NCI-H2196 (cell line): ENCODE data around the gene ZNF496.
A peak's percentile ranks its signal among the peaks of the same experiment; 100 is the strongest.

Experiments used
- DNase-seq: peaks from one replicate; lab custom pipeline; 2025; ENCODE audit not compliant: unreplicated experiment; lab: John Stamatoyannopoulos, UW

ZNF496 gene

DNA sequence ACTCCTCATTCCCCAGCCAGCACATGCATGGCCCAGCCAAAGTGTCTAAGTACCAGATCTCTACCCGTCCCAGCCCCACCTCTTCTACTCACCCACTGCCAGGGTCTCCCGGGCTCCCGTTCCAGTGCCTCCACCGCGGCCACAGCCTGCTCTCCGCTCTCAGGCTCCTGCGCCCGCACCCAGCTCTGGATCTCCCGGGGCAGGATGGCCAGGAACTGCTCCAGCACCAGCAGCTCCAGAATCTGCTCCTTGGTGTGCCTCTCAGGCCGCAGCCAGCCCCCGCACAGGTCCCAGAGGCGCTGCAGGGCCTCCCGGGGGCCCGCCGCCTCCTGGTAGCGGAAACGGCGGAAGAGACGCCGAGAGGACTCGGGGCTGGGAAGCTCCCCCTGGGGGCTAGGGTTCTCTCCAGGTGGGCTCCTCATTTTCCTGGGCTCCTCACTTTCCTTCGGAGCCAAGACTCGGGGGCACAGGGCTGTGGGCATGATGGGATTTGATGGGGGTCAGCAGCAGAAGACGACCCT lies 2.5 kb downstream of the ZNF496 start:
- no peak for DNase-seq

GRCh38 chr1:247328311-247328710 lies 3.4 kb downstream of the ZNF496 start:
- no peak for DNase-seq

DNA sequence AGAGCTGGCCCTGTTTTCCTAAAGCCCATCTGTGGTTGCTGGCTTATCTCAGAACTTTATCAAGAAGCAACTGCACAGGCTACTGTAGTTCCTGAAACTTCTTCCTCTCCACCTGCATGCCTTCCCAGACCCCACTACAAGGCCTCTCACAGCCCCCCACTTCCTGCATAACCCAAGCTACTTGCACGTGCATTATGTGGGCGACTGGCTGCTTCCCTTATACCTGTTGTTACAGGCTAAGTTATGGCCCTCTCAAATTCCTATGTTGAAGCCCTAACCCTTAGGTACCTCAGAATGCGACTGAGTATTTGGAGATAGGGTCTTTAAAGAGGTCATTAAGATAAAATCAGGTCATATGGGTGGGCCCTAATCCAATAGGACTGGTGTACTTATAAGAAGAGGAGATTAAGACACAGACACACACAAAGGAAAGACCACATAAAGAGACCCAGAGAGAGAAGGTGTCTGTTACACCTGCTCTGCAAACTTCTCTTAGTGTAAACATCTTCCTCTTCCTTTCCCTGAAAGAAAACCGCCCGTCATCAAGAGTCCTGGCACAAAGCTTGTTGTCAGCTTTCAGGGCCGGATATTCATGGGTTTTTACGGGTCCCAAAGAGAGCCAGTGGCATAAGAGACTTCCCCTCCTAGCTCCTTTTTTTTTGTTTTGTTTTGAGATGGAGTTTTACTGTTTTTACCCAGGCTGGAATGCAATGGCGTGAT lies 5.1 kb downstream of the ZNF496 start:
- no peak for DNase-seq

DNA sequence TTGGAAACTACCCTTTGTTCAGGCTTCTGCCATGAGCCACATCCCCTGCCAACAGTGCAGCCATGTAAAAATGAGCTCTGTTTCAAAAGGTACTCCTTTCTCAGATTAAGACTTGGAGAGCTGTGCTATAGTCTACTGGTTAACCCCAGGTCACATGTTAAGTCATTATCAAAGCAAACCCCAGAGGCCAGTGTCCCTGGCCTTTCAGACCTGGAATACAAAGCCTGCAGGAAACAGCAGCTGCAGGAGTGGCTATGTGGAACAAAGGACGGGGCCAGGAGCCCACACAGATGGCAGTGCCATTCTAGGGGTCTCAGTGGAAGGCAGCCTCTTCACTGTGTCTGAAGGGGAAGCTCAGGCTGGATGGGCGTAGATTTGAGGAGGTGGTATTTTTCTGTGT lies 6.7 kb downstream of the ZNF496 start:
- DNase-seq, result peak; percentile 2

- no peak for DNase-seq
These were observed 7.4 kb downstream of the ZNF496 start for GRCh38 chr1:247324204-247324787.

GRCh38 chr1:247322849-247323586 lies 8.6 kb downstream of the ZNF496 start:
- DNase-seq, result no peak

DNA sequence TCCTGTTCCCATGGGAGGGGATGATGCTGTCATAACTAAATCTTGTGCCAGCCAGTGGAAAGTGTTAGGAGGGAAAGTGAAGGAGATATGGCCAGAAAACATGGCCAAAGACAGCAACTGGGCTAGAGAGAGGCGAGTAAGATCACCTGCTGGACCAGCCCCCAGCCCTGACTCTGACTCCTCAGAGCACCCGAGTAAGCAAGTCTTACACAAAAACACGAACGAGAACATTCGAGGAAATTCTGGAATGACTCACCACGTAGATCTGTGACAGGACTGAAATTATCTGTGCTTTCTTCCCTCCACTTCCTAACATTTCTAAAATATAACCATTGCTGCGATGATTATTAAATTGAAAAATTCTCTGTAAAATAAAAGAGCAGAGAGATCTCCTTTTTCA lies 9.2 kb downstream of the ZNF496 start:
- no peak for DNase-seq

- no peak for DNase-seq
These were observed 14.0 kb downstream of the ZNF496 start for GRCh38 chr1:247317702-247318101.

- DNase-seq, result no peak
These were observed 15.0 kb downstream of the ZNF496 start for GRCh38 chr1:247316590-247317197.

GRCh38 chr1:247304031-247304430 lies 27.6 kb downstream of the ZNF496 start:
- DNase-seq, result no peak

- no peak for DNase-seq
These were observed 28.5 kb downstream of the ZNF496 start for GRCh38 chr1:247303216-247303615.

DNA sequence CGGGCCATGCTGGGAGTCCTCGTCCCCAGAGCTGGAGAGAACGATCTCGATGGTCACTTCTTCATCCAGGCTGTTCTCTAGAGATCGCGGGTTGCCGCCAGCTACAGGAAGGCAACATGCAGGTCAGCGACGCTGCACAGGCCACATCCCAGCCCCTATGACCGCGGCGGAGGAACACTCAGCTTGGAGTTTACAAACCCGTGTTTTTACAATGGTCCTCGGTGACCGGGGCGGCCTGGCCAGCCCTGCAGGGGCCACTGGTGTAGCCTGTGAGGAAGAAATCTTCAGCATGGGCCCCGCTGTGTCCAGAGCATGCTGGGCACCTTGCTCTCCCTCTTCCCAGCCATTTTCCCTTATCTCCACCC lies 30.5 kb downstream of the ZNF496 start:
- DNase-seq, result no peak

DNA sequence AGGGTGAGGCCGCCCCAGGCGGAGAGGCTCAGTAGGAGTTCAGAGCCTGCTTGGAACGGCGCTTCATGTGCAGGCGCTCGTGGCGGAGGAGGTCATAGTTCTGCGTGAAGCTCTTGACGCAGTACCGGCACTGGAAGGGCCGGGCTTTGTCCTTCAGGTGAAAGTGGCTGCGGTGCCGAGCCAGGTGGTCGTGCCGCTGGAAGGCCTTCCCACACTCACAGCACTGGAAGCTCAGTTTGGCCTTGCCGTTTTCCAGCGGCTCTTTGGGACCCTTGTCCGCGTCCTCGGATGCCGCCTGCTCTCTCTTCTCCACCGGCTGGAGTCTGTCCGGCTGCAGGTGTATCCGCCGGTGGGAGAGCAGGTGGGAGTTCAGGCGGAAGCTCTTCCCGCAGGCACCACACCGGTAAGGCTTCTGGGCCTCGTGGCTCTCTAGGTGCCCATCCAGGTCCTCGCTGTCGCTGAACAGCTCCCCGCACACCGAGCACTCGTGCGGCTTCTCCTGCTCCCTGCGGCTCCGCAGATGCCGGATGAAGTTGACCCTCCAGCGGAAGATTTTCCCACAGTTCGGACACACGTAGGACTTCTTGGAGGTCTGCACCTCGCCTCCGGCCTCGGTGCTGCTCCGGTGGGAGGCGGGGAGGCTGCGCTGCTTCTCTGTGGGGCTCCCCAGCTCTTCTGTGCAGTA lies 31.0 kb downstream of the ZNF496 start:
- no peak for DNase-seq

DNA sequence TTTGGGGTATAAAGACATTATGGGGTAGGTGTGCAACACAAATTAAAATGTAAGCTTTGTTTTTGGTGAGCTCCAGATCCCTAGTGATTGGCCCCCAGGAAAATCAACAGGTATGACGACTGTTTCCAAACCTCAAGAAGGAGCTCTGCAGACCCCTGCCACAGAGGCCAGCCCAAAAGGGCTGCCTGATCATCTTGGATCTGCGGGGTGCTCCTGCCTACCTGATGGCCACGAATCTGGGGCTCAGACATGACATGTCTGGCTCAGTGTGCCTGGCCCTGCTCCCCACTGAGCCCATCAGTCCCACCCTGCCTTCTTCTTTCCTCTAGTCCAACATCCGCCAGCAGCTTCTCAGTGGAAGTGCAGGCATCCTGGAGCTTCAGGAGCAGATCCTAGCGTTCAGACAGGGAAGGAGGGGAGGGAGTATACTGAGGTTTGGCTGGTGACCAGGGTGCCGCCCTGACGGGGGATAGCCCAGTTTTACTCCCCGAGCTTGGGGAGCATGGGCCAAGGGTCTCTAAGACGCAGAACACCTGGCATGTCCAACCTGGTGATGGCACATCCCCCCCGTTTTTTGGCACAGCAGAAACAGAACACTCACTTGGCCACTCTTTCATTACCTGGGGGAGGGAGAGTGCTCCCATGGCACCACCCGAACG lies 31.8 kb downstream of the ZNF496 start:
- DNase-seq, result no peak

DNA sequence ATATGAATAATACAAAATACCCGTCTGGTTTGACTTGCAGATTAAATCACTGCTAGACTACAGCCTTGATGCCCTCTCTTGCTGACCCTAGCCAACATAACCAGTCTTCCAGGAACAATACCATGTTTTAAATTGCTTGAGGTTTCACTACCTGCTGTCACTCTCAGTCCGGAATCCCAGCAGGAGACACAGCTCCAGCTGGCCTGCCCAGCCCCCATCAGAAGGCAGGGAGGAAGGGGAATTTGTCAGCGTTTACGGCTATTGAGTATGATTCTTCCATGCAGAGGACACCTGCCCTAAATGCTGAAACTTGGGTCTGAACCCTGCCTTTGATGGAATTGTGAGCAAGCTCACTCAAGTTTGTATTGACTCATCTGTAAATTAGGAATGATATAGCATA lies 33.0 kb downstream of the ZNF496 start:
- no peak for DNase-seq

- DNase-seq, result no peak
These were observed 33.6 kb downstream of the ZNF496 start for GRCh38 chr1:247298124-247298481.

- DNase-seq, result no peak
These were observed 34.2 kb downstream of the ZNF496 start for GRCh38 chr1:247297263-247298123.

DNA sequence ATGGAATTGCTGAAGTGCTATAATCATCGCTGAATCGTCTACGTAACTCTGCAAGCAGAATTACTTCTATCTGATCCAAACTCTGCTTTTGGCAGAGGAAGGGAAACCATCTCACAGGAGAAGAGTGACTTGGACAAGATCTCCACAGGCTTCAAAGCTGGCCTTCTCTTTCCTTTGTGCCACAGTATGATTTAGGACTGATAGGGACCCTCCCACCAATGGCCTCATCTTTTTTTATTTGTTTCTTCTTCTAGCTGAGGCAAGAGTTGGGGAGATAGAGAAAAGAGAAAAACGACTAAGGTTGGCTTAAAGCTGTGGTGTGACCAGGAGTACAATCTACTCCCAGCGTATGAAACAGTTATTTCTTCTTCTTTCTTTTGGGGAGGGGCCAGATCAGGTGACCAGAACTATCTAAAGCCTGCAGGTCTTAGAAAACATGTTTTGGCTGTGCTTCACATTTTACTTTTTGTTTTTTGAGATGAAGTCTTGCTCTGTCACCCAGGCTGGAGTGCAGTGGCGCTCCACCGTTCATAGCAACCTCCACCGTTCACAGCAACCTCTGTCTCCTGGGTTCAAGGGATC lies 35.0 kb downstream of the ZNF496 start:
- no peak for DNase-seq

DNA sequence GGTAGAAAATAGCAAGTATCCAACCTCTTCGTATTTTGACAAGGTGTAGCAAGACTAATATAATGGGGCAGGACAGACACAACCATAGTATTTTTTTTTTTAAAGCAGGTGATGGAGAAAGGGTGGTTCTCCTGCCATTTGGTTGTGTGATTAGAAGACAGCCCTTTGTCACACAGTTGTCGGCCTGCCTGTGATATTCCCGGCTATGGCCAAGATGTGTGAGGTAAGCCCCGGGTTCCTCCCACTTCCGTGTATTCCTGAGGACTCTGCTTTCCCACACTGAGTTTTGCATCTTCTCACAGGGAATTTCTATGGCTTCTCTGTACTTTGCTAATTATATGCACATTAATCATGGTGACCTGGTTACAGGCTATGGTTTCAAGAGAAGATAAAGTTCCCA lies 35.9 kb downstream of the ZNF496 start:
- DNase-seq, result no peak
